ENCODE data around the gene TMEM140.
"Not testable (repeated sequence)": the region's sequence is repeated elsewhere in the genome, so short reads cannot be mapped to it uniquely, and the experiment has no call there.

TMEM140 gene

GRCh38 chr7:135147899-135148721 is at the start of gene TMEM140:
TSS of gene TMEM140 (plus strand) at chr7:135148072. CDS start at chr7:135164442, 16,370 bp downstream.
- DNase-seq (ENCODE audit: low read depth in 2 of 2, low spot score in 1 of 2) = peak in 1 of 2 donors; percentile 18

- DNase-seq (ENCODE audit: low read depth in 2 of 2, low spot score in 1 of 2) = no peak
Observed at GRCh38 chr7:135098391-135098790, 49.5 kb upstream of the TMEM140 start.

DNA sequence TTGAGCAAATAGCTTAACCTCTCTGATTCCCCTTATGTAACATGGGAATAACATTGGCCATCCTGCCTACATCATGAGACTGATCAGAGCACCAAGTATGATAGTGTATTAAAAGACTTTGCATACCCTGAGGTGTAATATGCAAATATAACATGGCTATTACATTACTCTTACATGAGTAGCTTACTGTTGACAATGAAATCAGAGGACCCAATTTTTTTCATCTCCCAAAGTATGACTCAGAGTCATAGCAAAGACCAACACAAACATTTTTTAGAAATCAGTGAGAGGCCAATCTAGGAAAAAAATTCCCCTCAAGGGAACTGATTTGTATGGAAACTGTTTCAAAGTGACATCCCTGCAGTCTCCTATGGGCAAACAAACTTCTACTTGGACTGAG is 47.0 kb upstream of the TMEM140 start:
- no peak for DNase-seq (ENCODE audit: low read depth in 2 of 2, low spot score in 1 of 2)

GRCh38 chr7:135102372-135102771 is 45.5 kb upstream of the TMEM140 start:
- DNase-seq (ENCODE audit: low read depth in 2 of 2, low spot score in 1 of 2) = no peak

GRCh38 chr7:135109562-135109961 is 38.3 kb upstream of the TMEM140 start:
- no peak for DNase-seq (ENCODE audit: low read depth in 2 of 2, low spot score in 1 of 2)

- DNase-seq (ENCODE audit: low read depth in 2 of 2, low spot score in 1 of 2) = no peak
Observed at GRCh38 chr7:135109976-135110375, 37.9 kb upstream of the TMEM140 start.

DNA sequence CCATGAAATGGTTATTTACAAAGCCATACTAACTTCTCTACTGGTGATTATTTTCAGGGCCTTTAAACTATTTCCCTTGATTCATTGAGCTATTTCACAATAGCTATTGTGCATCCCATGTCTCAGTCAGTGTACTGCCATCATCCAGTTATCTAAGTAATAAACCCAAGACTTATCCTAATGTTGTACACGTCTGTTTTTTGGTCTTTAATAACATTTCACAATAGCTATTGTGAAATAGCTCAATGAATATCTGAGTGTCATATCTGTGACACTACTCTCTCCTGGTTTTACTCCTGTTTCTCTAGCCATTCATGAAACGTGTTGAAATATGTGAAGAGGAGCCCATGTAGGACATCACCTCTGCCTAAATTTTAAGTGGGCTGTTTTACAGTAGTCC is 36.5 kb upstream of the TMEM140 start:
- no peak for DNase-seq (ENCODE audit: low read depth in 2 of 2, low spot score in 1 of 2)

GRCh38 chr7:135114622-135115021 is 33.2 kb upstream of the TMEM140 start:
- no peak for DNase-seq (ENCODE audit: low read depth in 2 of 2, low spot score in 1 of 2)

GRCh38 chr7:135117096-135117495 is 30.8 kb upstream of the TMEM140 start:
- DNase-seq (ENCODE audit: low read depth in 2 of 2, low spot score in 1 of 2) = no peak

- no peak for DNase-seq (ENCODE audit: low read depth in 2 of 2, low spot score in 1 of 2)
Observed at GRCh38 chr7:135121868-135122267, 26.0 kb upstream of the TMEM140 start.

GRCh38 chr7:135124631-135125030 is 23.2 kb upstream of the TMEM140 start:
- not testable (repeated sequence) for DNase-seq (ENCODE audit: low read depth in 2 of 2, low spot score in 1 of 2)

DNA sequence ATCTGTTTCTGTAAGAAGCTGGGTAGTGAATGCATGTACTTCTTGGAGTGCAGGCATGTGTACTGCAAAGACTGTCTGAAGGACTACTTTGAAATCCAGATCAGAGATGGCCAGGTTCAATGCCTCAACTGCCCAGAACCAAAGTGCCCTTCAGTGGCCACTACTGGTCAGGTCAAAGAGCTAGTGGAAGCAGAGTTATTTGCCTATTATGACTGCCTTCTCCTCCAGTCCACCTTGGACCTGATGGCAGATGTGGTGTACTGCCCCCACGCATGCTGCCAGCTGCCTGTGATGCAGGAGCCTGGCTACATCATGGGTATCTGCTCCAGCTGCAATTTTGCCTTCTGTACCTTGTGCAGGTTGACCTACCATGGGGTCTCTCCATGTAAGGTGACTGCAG is 18.9 kb upstream of the TMEM140 start:
- DNase-seq (ENCODE audit: low read depth in 2 of 2, low spot score in 1 of 2) = no peak

DNA sequence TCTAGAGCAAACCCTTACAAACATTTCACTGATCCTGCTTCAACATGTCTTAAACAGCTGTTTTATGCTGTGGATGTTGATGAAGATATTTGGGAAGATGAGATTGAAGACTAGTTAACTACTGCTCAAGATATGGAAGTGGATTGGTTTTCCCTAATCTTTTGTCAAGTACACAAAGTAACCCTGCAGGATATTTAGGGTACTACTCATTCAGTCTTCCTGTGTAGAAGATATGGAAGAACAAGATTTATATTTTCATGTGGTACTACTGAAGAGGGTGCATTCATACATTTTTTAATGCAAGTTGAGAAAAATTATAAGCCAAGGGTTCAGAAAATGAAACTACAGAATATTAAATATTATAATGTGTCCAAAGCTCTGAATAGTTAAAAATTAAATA is 18.3 kb upstream of the TMEM140 start:
- DNase-seq (ENCODE audit: low read depth in 2 of 2, low spot score in 1 of 2) = no peak

DNA sequence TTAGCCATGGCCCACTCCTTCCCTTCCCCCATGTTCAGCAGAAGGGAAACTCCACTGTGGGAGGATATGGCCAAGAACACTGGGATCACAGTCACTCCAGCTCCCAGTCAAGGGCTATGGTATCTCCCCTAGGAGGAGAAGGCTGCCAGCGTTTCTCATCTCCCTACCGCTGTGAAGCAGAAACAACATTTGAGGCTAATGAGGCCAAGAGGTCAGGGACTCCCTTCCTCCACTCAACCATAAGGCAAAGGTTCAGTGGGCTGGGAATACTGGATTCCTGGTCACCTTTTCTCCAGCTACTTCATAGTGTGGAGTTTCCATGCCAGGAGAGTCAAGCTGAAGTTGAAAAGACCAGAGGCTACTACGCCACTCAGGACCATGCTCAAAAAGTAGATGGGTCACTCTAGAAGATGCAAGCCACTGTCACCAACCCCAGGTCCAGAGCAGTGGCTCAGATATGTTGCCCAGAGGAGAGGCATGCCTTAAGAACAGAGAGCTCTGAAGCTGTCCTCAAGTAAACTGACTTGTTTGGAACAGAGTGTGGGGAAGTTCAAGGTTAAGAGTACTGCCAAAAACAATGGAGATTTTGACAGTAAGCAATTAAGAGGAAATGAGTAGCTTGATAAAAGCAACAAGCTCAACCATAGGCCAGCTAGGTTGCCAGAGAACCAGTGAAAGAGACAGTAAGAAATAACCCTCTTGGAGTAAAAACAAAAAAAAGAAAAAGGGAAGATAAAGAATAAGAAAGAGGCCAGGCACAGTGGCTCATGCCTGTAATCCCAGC is 3.8 kb upstream of the TMEM140 start:
- no peak for DNase-seq (ENCODE audit: low read depth in 2 of 2, low spot score in 1 of 2)

GRCh38 chr7:135147341-135147898 is 452 bp upstream of the TMEM140 start:
- no peak for DNase-seq (ENCODE audit: low read depth in 2 of 2, low spot score in 1 of 2)

DNA sequence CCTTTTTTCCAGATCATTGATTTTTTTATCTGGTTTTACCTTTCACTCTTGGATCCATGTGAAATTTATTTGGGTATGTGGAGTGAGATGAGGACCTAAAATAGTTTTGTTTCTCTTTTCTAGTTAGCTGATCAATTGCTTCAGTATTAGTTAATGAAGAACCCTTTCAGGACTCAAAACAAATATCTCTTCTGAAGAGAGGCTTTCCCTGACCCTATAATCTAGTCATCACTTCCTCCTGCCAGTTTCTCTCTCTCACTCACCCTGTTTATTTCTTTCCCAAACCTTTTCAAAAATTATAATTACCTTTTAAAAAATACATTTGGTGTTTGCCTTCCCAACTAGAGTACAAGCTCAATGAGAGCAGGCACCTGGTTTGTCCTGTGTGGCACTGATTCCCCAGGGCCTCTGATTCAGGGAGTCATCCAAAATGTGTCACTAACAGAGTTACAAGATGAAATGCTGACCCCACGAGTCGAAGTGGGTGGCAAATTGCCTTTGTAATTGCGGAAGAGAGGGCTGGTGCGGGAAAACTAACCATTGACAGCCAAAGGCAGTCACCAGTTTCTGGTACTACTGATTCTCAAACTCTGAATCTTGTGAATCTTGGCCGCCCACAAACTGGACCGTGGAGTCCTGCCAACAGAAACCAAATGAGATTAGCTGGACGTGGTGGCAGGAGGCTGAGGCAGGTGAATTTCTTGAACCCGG is 2.4 kb downstream of the TMEM140 start:
- no peak for DNase-seq (ENCODE audit: low read depth in 2 of 2, low spot score in 1 of 2)

DNA sequence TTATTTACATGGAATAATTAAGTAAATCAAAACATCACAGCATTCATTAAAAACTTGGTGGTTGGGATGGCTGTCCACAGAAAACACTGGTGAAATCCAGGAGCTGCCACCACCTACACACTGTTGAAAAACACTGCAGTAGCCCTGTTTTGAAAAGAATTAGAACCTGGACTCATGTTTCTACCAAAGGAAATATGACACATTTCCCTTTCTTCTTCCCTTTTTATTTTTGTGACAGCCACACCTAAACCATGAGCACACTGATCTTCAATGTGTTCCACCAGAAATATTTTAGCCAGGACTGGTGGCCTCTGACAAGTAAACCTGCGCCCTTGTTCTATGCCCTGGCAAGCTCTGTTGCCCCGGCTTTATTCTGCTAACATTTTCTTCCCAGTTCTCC is 3.3 kb downstream of the TMEM140 start:
- DNase-seq (ENCODE audit: low read depth in 2 of 2, low spot score in 1 of 2) = no peak

GRCh38 chr7:135151533-135151932 is 3.7 kb downstream of the TMEM140 start:
- no peak for DNase-seq (ENCODE audit: low read depth in 2 of 2, low spot score in 1 of 2)

GRCh38 chr7:135152442-135152841 is 4.6 kb downstream of the TMEM140 start:
- no peak for DNase-seq (ENCODE audit: low read depth in 2 of 2, low spot score in 1 of 2)

DNA sequence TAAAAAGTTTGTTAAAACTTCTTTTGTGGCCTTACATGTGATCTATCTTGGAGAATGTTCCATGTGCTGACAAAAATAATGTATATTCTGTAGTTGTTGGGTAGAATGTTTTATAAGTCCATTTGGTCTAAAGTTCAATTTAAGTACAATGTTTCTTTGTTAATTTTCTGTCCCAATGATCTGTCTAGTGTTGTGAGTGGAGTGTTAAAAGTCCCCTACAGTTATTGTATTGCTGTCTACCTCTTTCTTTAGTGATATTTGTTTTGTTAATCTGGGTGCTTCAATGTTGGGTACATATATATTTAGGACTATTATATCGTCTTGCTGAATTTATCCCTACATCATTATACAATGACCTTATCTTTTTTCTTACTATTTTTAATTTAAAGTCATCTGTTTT is 6.9 kb downstream of the TMEM140 start:
- no peak for DNase-seq (ENCODE audit: low read depth in 2 of 2, low spot score in 1 of 2)

DNA sequence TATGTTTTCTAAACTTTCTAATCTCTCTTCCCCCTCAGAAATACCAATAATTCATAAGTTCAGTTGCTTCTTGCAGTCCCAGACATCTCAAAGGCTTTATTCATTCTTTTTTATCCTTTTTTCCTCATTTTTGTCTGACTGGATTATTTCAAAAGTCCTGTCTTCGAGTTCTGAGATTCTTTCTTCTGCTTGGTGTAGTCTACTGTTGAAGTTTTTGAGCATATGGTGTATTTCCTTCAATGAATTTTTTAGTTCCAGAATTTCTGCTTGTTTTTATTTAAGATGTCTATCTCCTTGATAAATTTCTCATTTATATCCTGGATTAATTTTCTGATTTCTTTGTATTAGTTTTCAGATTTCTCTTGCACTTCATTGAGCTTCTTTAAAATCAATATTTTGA is 8.4 kb downstream of the TMEM140 start:
- no peak for DNase-seq (ENCODE audit: low read depth in 2 of 2, low spot score in 1 of 2)

Measured in stimulated activated CD8-positive, alpha-beta memory T cell treated with anti-CD3 and anti-CD28 coated beads, Interleukin-4, amount 100 ng/mL, for 4 hours (primary cell).